Measurements from ENCODE around the gene CALML5. TPM values are rescaled to one million over a fixed set of nuclear protein-coding genes. Genes with fewer than 3 reads are reported as not detected.

Gene CALML5
- total RNA-seq, 3 donors from 2014 or later = 31.0 to 31.1 TPM; not detected in 1

DNA sequence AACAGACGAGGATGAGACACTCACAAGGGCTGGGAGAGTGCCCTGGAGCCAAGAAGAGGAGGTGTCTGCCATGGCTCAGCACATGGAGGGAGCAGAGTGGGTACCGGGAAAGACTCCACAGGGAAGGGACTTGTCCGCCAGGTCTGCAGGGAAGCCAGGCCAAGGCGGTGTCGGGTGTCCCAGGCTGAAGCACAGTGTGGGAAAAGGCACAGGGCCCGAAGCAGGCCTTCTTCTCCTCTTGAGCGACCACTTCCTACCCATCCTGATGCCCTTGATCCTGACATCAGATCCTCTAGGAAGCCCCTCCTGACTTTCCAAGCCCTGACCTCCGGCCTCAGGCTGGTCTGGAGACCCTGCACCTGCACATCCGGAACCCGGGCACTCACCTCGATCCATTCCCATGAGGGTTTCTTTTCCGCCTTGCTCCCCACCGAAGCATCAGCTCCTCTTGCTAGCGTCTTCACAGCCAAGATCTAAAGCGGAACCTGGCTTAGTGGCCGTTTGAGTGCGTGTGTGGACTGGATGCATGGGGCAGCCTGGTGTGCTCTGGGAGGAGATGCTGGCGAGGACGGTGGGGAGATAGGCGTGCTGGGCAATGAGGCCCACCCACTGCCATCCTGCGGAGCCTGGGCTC, 33.8 kb upstream of the CALML5 start:
- peaks cover 0 to 4% of the 10 kb centered on the region in 2 donors for H3K4me1 ChIP-seq
- H3K27ac ChIP-seq = peak overlapping the region; percentile 85 to 88
- intact Hi-C loops (cut with DNase I; ENCODE audit: low total_unique reads) = no loop called here
- H3K4me3 ChIP-seq = no peak overlapping the region
- TF ChIP-seq POLR2A (IDR thresholded peaks at IDR 0.05) (no peak), POLR2AphosphoS5 (IDR thresholded peaks at IDR 0.05) (no peak)
- TF ChIP-seq, protein P1, sequence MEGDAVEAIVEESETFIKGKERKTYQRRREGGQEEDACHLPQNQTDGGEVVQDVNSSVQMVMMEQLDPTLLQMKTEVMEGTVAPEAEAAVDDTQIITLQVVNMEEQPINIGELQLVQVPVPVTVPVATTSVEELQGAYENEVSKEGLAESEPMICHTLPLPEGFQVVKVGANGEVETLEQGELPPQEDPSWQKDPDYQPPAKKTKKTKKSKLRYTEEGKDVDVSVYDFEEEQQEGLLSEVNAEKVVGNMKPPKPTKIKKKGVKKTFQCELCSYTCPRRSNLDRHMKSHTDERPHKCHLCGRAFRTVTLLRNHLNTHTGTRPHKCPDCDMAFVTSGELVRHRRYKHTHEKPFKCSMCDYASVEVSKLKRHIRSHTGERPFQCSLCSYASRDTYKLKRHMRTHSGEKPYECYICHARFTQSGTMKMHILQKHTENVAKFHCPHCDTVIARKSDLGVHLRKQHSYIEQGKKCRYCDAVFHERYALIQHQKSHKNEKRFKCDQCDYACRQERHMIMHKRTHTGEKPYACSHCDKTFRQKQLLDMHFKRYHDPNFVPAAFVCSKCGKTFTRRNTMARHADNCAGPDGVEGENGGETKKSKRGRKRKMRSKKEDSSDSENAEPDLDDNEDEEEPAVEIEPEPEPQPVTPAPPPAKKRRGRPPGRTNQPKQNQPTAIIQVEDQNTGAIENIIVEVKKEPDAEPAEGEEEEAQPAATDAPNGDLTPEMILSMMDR (IDR thresholded peaks at IDR 0.05) = no peak
- no peaks in the 10 kb centered on the region for H3K36me3 ChIP-seq
- H3K9me3 ChIP-seq = no peaks in the 10 kb centered on the region
- DNase-seq (ENCODE audit: low spot score in 2 of 2) = peak in 1 of 2 donors; percentile 48
- H3K27me3 ChIP-seq = no peaks in the 10 kb centered on the region

DNA sequence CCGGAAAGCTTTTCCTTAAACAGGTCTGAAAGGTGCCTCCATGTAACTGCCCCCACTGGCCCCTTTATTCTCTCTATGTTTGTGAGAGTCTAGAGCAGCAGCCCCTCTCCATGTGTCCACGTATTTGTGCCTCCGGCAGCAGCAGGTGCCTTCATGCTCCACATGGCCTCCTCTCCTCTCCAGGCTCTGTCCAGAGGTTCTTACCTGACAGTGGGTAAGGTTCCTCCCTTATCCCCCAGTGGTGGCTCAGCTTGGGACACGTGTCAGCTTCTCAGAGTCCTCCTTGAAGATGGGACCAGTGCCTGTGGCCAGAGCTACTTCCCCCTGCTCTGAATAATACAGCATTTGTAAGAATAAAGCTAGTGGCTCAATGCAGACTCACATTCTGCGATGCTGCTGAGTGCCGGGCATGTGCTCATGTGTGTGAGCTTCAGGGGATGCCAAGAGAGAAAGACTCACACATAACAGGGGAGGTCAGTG, 33.3 kb upstream of the CALML5 start:
- Histone ChIP-seq H3K27ac (peak overlapping the region; percentile 85 to 88), H3K4me3 (no peak overlapping the region), H3K27me3 (no peaks in the 10 kb centered on the region), H3K9me3 (no peaks in the 10 kb centered on the region), H3K36me3 (no peaks in the 10 kb centered on the region), H3K4me1 (peaks cover 0 to 4% of the 10 kb centered on the region in 2 donors)
- peak in 1 of 2 donors; percentile 19 for DNase-seq (ENCODE audit: low spot score in 2 of 2)
- intact Hi-C loops (cut with DNase I; ENCODE audit: low total_unique reads) = no loop called here
- TF ChIP-seq POLR2AphosphoS5 (IDR thresholded peaks at IDR 0.05) (no peak), POLR2A (IDR thresholded peaks at IDR 0.05) (no peak)
- TF ChIP-seq, protein P1 (IDR thresholded peaks at IDR 0.05) = no peak

DNA sequence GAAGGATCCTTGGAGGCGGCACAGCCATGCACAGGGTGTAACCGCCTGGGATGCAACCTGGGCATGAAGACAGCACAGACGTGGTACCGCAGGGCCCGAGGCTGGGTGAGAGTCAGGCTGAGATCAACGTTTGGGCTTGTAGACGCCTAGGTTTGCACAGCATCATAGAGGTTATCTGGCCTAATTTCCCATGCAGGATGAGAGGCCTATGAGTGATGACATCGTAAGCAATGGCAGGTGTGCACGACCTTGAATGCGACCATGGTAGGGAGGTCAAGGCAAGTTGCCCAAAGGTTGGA, 32.9 kb upstream of the CALML5 start:
- intact Hi-C loops (cut with DNase I; ENCODE audit: low total_unique reads) = no loop called here
- no peaks in the 10 kb centered on the region for H3K27me3 ChIP-seq
- peaks cover 0 to 4% of the 10 kb centered on the region in 2 donors for H3K4me1 ChIP-seq
- H3K27ac ChIP-seq = peak overlapping the region in 1 of 2 donors; percentile 88
- peak in 1 of 2 donors; percentile 39 for DNase-seq (ENCODE audit: low spot score in 2 of 2)
- H3K36me3 ChIP-seq = no peaks in the 10 kb centered on the region
- H3K9me3 ChIP-seq = no peaks in the 10 kb centered on the region
- no peak for TF ChIP-seq POLR2AphosphoS5 (IDR thresholded peaks at IDR 0.05)
- no peak for TF ChIP-seq POLR2A (IDR thresholded peaks at IDR 0.05)
- TF ChIP-seq, protein P1 (IDR thresholded peaks at IDR 0.05) = no peak
- H3K4me3 ChIP-seq = no peak overlapping the region

DNA sequence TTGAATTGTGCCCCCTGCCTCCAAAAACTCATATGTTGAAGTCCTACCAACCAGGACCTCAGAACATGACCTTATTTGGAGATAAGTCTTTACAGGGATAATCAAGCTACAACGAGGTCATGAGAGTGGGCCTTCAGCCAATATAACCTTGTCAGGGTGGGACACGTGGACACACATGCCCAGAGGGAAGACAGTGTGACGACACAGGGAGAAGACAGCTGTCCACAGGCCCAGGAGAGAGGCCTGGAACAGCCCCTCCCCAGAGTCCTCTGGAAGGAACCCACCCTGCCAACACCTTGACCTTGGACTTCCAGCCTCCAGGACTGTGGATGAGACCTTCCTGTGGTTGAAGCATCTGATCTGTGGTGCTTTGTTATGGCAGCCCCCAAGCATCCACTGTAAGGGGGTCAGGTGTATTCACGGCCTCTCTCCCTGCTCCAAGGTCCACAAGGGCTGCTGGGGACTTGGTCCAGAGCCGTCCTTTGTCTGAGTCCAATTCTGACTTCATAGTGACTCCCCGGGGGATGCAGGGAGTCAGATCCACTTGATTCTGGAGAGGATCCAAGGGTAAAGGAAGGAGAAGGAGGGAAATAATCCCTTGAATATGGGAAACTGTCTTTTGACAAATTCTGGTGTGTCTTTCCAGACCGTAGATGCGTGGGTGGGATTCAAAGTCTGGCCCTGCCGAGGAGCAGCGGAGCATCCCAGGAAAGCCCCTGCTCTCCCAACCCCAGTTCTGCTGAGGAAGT, 32.4 kb upstream of the CALML5 start:
- intact Hi-C loops (cut with DNase I; ENCODE audit: low total_unique reads) = no loop called here
- Histone ChIP-seq H3K4me1 (peaks cover 0 to 4% of the 10 kb centered on the region in 2 donors), H3K4me3 (no peak overlapping the region), H3K27me3 (no peaks in the 10 kb centered on the region), H3K36me3 (no peaks in the 10 kb centered on the region), H3K27ac (peak overlapping the region in 1 of 2 donors; percentile 38), H3K9me3 (no peaks in the 10 kb centered on the region)
- TF ChIP-seq POLR2A (IDR thresholded peaks at IDR 0.05) (no peak), POLR2AphosphoS5 (IDR thresholded peaks at IDR 0.05) (no peak)
- TF ChIP-seq, protein P1 (IDR thresholded peaks at IDR 0.05) = no peak
- peak in 1 of 2 donors; percentile 15 for DNase-seq (ENCODE audit: low spot score in 2 of 2)

Measured in breast epithelium (tissue), 4 donors.